HG03439 (cell line): ENCODE measurements around the gene IMPA2.
"Not testable (repeated sequence)": the region's sequence is repeated elsewhere in the genome, so short reads cannot be mapped to it uniquely, and the experiment has no call there.

Source experiments
- ATAC-seq: cut with Tn5 transposase; IDR thresholded peaks from one replicate; pipeline ENCODE4 v1.9.1; 2021; ENCODE audit warnings: mild to moderate bottlenecking, moderate library complexity; ENCODE audit not compliant: unreplicated experiment

IMPA2 gene

GRCh38 chr18:11981192-11981542 lies at the start of gene IMPA2:
Gene IMPA2 (plus strand): TSS chr18:11981507. CDS start chr18:11981670, 163 bp downstream.
- ATAC-seq, result no peak

- ATAC-seq, result no peak
These were observed 48.9 kb upstream of the IMPA2 start for GRCh38 chr18:11932393-11932792.

- ATAC-seq, result no peak
These were observed 43.3 kb upstream of the IMPA2 start for GRCh38 chr18:11937874-11938478.

GRCh38 chr18:11940956-11941355 lies 40.4 kb upstream of the IMPA2 start:
- no peak for ATAC-seq

GRCh38 chr18:11943551-11943950 lies 37.8 kb upstream of the IMPA2 start:
- no peak for ATAC-seq

GRCh38 chr18:11944252-11944651 lies 37.1 kb upstream of the IMPA2 start:
- no peak for ATAC-seq

- ATAC-seq, result no peak
These were observed 36.5 kb upstream of the IMPA2 start for GRCh38 chr18:11944786-11945185.

- not testable (repeated sequence) for ATAC-seq
These were observed 35.3 kb upstream of the IMPA2 start for GRCh38 chr18:11945834-11946659.

GRCh38 chr18:11946756-11947155 lies 34.6 kb upstream of the IMPA2 start:
- no peak for ATAC-seq

- ATAC-seq, result peak; percentile 88
These were observed 33.8 kb upstream of the IMPA2 start for GRCh38 chr18:11947214-11948191.

- ATAC-seq, result no peak
These were observed 32.3 kb upstream of the IMPA2 start for GRCh38 chr18:11948852-11949523.

- no peak for ATAC-seq
These were observed 30.5 kb upstream of the IMPA2 start for GRCh38 chr18:11950824-11951223.

- no peak for ATAC-seq
These were observed 29.9 kb upstream of the IMPA2 start for GRCh38 chr18:11951390-11951851.

- ATAC-seq, result no peak
These were observed 28.2 kb upstream of the IMPA2 start for GRCh38 chr18:11953113-11953512.

- no peak for ATAC-seq
These were observed 25.9 kb upstream of the IMPA2 start for GRCh38 chr18:11955239-11956029.

GRCh38 chr18:11956371-11957308 lies 24.7 kb upstream of the IMPA2 start:
- no peak for ATAC-seq

GRCh38 chr18:11957636-11958035 lies 23.7 kb upstream of the IMPA2 start:
- ATAC-seq, result no peak

- ATAC-seq, result not testable (repeated sequence)
These were observed 21.7 kb upstream of the IMPA2 start for GRCh38 chr18:11959651-11960050.
